Keratinocyte (primary cell): Measurements from ENCODE around the gene PRELID3B. TPM values are rescaled to one million over a fixed set of nuclear protein-coding genes. Genes with fewer than 3 reads are reported as not detected.

Experiments used
- DNase-seq: peaks from one replicate; pipeline ENCODE4 v3.0.0-alpha.2; 2011; ENCODE audit warnings: low read depth, missing footprints, low spot score
- FAIRE-seq: peaks from 2 replicates; lab custom pipeline; 2011; peaks lifted over from hg19 to GRCh38; lab: Jason Lieb, UNC
- H2AFZ ChIP-seq: 2 replicates; pipeline ENCODE4 v1.6.0; 2012; ENCODE audit warnings: low read length, control low read depth, inconsistent platforms; ENCODE audit not compliant: control insufficient read depth
- H3K27ac ChIP-seq: 2 replicates; pipeline ENCODE4 v1.5.1; 2011; ENCODE audit warnings: low read length; ENCODE audit not compliant: control insufficient read depth, insufficient read depth
- H3K27me3 ChIP-seq: 3 replicates; pipeline ENCODE4 v1.6.0; 2011; ENCODE audit warnings: low read length; ENCODE audit not compliant: control insufficient read depth, insufficient read depth; ENCODE audit errors: extremely low read depth
- H3K36me3 ChIP-seq, 2 experiments: 2 replicates in 1 of 2; 3 replicates in 1 of 2; pipeline ENCODE4 v1.5.1; 2011; ENCODE audit warnings: low read length in 2 of 2, mild to moderate bottlenecking in 1 of 2; ENCODE audit not compliant: control insufficient read depth in 2 of 2, insufficient read depth in 2 of 2; ENCODE audit errors: extremely low read depth in 1 of 2
- H3K4me1 ChIP-seq: 3 replicates; pipeline ENCODE4 v1.5.1; 2011; ENCODE audit warnings: low read length; ENCODE audit not compliant: control insufficient read depth, insufficient read depth; ENCODE audit errors: extremely low read depth
- H3K4me2 ChIP-seq: 3 replicates; pipeline ENCODE4 v1.6.0; 2011; ENCODE audit warnings: low read depth, low read length; ENCODE audit not compliant: control insufficient read depth, insufficient read depth; ENCODE audit errors: extremely low read depth
- H3K4me3 ChIP-seq, 3 experiments: fragments of 200-600 bp in 1 of 3; sonication (generic) in 1 of 3; 2 replicates in 2 of 3; 3 replicates in 1 of 3; pipeline ENCODE4 v1.5.1; 2011 to 2016; ENCODE audit warnings: low read length in 3 of 3, mild to moderate bottlenecking in 3 of 3, control low read depth in 2 of 3, inconsistent platforms in 1 of 3, low read depth in 1 of 3, mixed read lengths in 1 of 3, mixed run types in 1 of 3, moderate library complexity in 1 of 3; ENCODE audit not compliant: control insufficient read depth in 2 of 3, insufficient read depth in 2 of 3; ENCODE audit errors: extremely low read depth in 1 of 3
- H3K79me2 ChIP-seq: 2 replicates; pipeline ENCODE4 v1.6.0; 2012; ENCODE audit warnings: low read length; ENCODE audit not compliant: control insufficient read depth, insufficient read depth
- H3K9ac ChIP-seq: 3 replicates; pipeline ENCODE4 v1.6.0; 2011; ENCODE audit warnings: low read length; ENCODE audit not compliant: control insufficient read depth, insufficient read depth; ENCODE audit errors: extremely low read depth
- H3K9me1 ChIP-seq: 3 replicates; pipeline ENCODE4 v1.6.0; 2011; ENCODE audit warnings: low read length; ENCODE audit not compliant: control insufficient read depth, insufficient read depth; ENCODE audit errors: extremely low read depth
- H3K9me3 ChIP-seq: 2 replicates; pipeline ENCODE4 v1.5.1; 2012; ENCODE audit warnings: low read depth, low read length; ENCODE audit not compliant: control insufficient read depth
- H4K20me1 ChIP-seq: 3 replicates; pipeline ENCODE4 v1.6.0; 2011; ENCODE audit warnings: low read length; ENCODE audit not compliant: control insufficient read depth, insufficient read depth; ENCODE audit errors: extremely low read depth
- EZH2 ChIP-seq: IDR thresholded peaks from one replicate; pipeline ENCODE4 v1.6.1; 2012; ENCODE audit warnings: inconsistent platforms, mild to moderate bottlenecking, low read length, moderate library complexity
- dilution Hi-C: fragments of 300-500 bp; cut with MboI; formaldehyde crosslinking; loops from one replicate; pipeline ENCODE4 v1.7.0; 2020; ENCODE audit warnings: low sequenced_read_pairs; ENCODE audit not compliant: extremely low pct_ligation_motif_present
- polyA plus RNA-seq, 5 experiments: library from polyadenylated mRNA; depleted of rRNA in 3 of 5; stranded (reverse) in 3 of 5; stranded (forward) in 1 of 5; unstranded in 1 of 5; fragments of >200 nt; gene quantifications; 1 replicate in 1 of 5; 2 replicates in 3 of 5; 3 replicates in 1 of 5; pipeline versions ENCODE4 v1.2.1 to v1.2.3, GENCODE V29; 2011 to 2012; ENCODE audit warnings: missing spikeins in 2 of 5, low read depth in 1 of 5, low replicate concordance in 1 of 5
- TF ChIP-seq, protein P1 (sequence below), 3 experiments: IDR thresholded peaks in 1 of 3; conservative IDR thresholded peaks in 1 of 3; optimal IDR thresholded peaks in 1 of 3; 2 replicates in 2 of 3; 3 replicates in 1 of 3; pipeline versions ENCODE3 to v1.5.1; 2011; ENCODE audit warnings: low read length in 3 of 3, mild to moderate bottlenecking in 3 of 3, moderate library complexity in 2 of 3, control low read depth in 1 of 3, inconsistent platforms in 1 of 3; ENCODE audit not compliant: insufficient read depth in 2 of 3; ENCODE audit errors: extremely low read depth in 1 of 3

The PRELID3B gene
- polyA plus RNA-seq, 1 donor (not counting 4 experiments of a cell fraction or from before 2014, with no cell fraction given) = 86.9 TPM

- Histone ChIP-seq H3K4me1 (peaks cover 9% of the 10 kb centered on the region), H3K4me2 (no peak overlapping the region), H3K9me1 (no peaks in the 10 kb centered on the region), H3K9ac (no peak overlapping the region), H3K79me2 (no peaks in the 10 kb centered on the region), H3K27ac (no peak overlapping the region), H2AFZ (no peak overlapping the region), H3K4me3 (no peak overlapping the region), H3K9me3 (no peaks in the 10 kb centered on the region), H3K36me3 (no peaks in the 10 kb centered on the region), H4K20me1 (no peaks in the 10 kb centered on the region), H3K27me3 (peaks cover 7% of the 10 kb centered on the region)
- FAIRE-seq (no peak), DNase-seq (no peak)
- no peak for TF ChIP-seq EZH2
- TF ChIP-seq, protein P1, sequence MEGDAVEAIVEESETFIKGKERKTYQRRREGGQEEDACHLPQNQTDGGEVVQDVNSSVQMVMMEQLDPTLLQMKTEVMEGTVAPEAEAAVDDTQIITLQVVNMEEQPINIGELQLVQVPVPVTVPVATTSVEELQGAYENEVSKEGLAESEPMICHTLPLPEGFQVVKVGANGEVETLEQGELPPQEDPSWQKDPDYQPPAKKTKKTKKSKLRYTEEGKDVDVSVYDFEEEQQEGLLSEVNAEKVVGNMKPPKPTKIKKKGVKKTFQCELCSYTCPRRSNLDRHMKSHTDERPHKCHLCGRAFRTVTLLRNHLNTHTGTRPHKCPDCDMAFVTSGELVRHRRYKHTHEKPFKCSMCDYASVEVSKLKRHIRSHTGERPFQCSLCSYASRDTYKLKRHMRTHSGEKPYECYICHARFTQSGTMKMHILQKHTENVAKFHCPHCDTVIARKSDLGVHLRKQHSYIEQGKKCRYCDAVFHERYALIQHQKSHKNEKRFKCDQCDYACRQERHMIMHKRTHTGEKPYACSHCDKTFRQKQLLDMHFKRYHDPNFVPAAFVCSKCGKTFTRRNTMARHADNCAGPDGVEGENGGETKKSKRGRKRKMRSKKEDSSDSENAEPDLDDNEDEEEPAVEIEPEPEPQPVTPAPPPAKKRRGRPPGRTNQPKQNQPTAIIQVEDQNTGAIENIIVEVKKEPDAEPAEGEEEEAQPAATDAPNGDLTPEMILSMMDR (optimal IDR thresholded peaks at IDR 0.05 in 1 of 3, IDR thresholded peaks at IDR 0.05 in 1 of 3, conservative IDR thresholded peaks at IDR 0.05 in 1 of 3; ENCODE audit: extremely low read depth in 1 of 3, insufficient read depth in 2 of 3, low read length in 3 of 3) = no peak
- dilution Hi-C loops = no loop called here
Observed at GRCh38 chr20:59081036-59081435, 38.5 kb upstream of the PRELID3B start.

GRCh38 chr20:59078231-59078630 lies 35.6 kb upstream of the PRELID3B start:
- Histone ChIP-seq H3K4me3 (no peak overlapping the region), H3K79me2 (no peaks in the 10 kb centered on the region), H3K4me1 (peaks cover 12% of the 10 kb centered on the region), H3K27me3 (peaks cover 6% of the 10 kb centered on the region), H4K20me1 (no peaks in the 10 kb centered on the region), H3K9me3 (no peaks in the 10 kb centered on the region), H3K9ac (no peak overlapping the region), H3K36me3 (no peaks in the 10 kb centered on the region), H3K9me1 (no peaks in the 10 kb centered on the region), H3K27ac (no peak overlapping the region), H2AFZ (no peak overlapping the region), H3K4me2 (no peak overlapping the region)
- DNase-seq (no peak), FAIRE-seq (no peak)
- TF ChIP-seq, protein P1 (optimal IDR thresholded peaks at IDR 0.05 in 1 of 3, IDR thresholded peaks at IDR 0.05 in 1 of 3, conservative IDR thresholded peaks at IDR 0.05 in 1 of 3; ENCODE audit: extremely low read depth in 1 of 3, insufficient read depth in 2 of 3, low read length in 3 of 3) = no peak
- no peak for TF ChIP-seq EZH2
- dilution Hi-C loops = no loop called here
